SK-N-SH (cell line): ENCODE results near the gene AACS. TPM values are rescaled to one million over a fixed set of nuclear protein-coding genes. Genes with fewer than 3 reads are reported as not detected.

Experiments used
- CTCF ChIA-PET: fragments of 300-600, 350-600 bp; formaldehyde crosslinking; extraction: SDS; loops from one replicate; lab custom pipeline; 2021; lab: Yijun Ruan, JAX
- POLR2A ChIA-PET: fragments of 350-600 bp; sonication (Branson Sonifier 250); formaldehyde crosslinking; extraction: SDS; loops from one replicate; lab custom pipeline; 2020; ENCODE audit warnings: antibody characterized with exemption, inconsistent platforms; lab: Yijun Ruan, JAX
- DNase-seq: peaks from one replicate; pipeline ENCODE4 v3.0.0; 2012
- H2AFZ ChIP-seq: fragments of 200-600 bp; sonication (generic); 2 replicates; pipeline ENCODE4 v1.8.1; 2016; ENCODE audit warnings: antibody characterized with exemption, mild to moderate bottlenecking, low read depth
- H3F3A ChIP-seq: fragments of 200-600 bp; sonication (generic); replicated peaks from 2 replicates; pipeline ENCODE3; 2016; ENCODE audit warnings: antibody characterized with exemption, mild to moderate bottlenecking; ENCODE audit not compliant: insufficient read depth
- H3K27ac ChIP-seq, 2 experiments: fragments of 200-500 bp in 1 of 2; fragments of 200-600 bp in 1 of 2; sonication (Bioruptor generic) in 1 of 2; sonication (generic), shearing (Covaris generic) in 1 of 2; 2 replicates each; pipeline versions ENCODE4 v1.5.1 to v1.6.1; 2014 to 2016; ENCODE audit warnings: low read depth in 2 of 2, inconsistent platforms in 1 of 2, low read length in 1 of 2, mild to moderate bottlenecking in 1 of 2, mixed read lengths in 1 of 2
- H3K27me3 ChIP-seq: fragments of 200-600 bp; sonication (generic), shearing (Covaris generic); 2 replicates; pipeline ENCODE4 v1.6.1; 2016; ENCODE audit warnings: mixed run types; ENCODE audit not compliant: insufficient read depth
- H3K36me3 ChIP-seq, 2 experiments: fragments of 200-500 bp in 1 of 2; fragments of 200-600 bp in 1 of 2; sonication (Bioruptor generic) in 1 of 2; sonication (generic) in 1 of 2; replicated peaks in 1 of 2; 2 replicates each; pipeline versions ENCODE3 to v1.5.1; 2014 to 2016; ENCODE audit warnings: low read length in 1 of 2, mild to moderate bottlenecking in 1 of 2; ENCODE audit not compliant: insufficient read depth in 2 of 2, control insufficient read depth in 1 of 2
- H3K4me1 ChIP-seq, 2 experiments: fragments of 200-500 bp in 1 of 2; fragments of 200-600 bp in 1 of 2; sonication (Bioruptor generic) in 1 of 2; sonication (generic), shearing (Covaris generic) in 1 of 2; 2 replicates each; pipeline versions ENCODE4 v1.5.1 to v1.6.1; 2014 to 2016; ENCODE audit warnings: low read depth in 1 of 2, low read length in 1 of 2, mixed run types in 1 of 2; ENCODE audit not compliant: insufficient read depth in 2 of 2, control insufficient read depth in 1 of 2
- H3K4me2 ChIP-seq: fragments of 200-600 bp; sonication (generic), shearing (Covaris generic); 2 replicates; pipeline ENCODE4 v1.6.1; 2017; ENCODE audit warnings: mixed run types
- H3K4me3 ChIP-seq, 2 experiments: fragments of 200-500 bp in 1 of 2; fragments of 200-600 bp in 1 of 2; sonication (Bioruptor generic) in 1 of 2; sonication (generic), shearing (Covaris generic) in 1 of 2; 2 replicates each; pipeline versions ENCODE4 v1.5.1 to v1.8.1; 2014 to 2016; ENCODE audit warnings: low read depth in 2 of 2, inconsistent platforms in 1 of 2, low read length in 1 of 2, mild to moderate bottlenecking in 1 of 2, mixed read lengths in 1 of 2, moderate library complexity in 1 of 2
- H3K79me2 ChIP-seq: fragments of 200-600 bp; sonication (generic); 2 replicates; pipeline ENCODE4 v1.8.1; 2017; ENCODE audit warnings: mild to moderate bottlenecking; ENCODE audit not compliant: insufficient read depth
- H3K9ac ChIP-seq: fragments of 200-600 bp; sonication (generic); 2 replicates; pipeline ENCODE4 v1.6.1; 2017; ENCODE audit warnings: mixed run types
- H3K9me2 ChIP-seq: fragments of 200-600 bp; sonication (generic); 2 replicates; pipeline ENCODE4 v1.6.1; 2017; ENCODE audit warnings: mixed run types
- H3K9me3 ChIP-seq: fragments of 200-600 bp; sonication (generic); 2 replicates; pipeline ENCODE4 v1.6.1; 2017; ENCODE audit warnings: mixed run types, mild to moderate bottlenecking, moderate library complexity
- H4K20me1 ChIP-seq: fragments of 200-600 bp; sonication (generic); 2 replicates; pipeline ENCODE4 v1.6.1; 2017; ENCODE audit warnings: mild to moderate bottlenecking, mixed run types; ENCODE audit not compliant: insufficient read depth
- CHD2 ChIP-seq: fragments of 150-350 bp; IDR thresholded peaks from 2 replicates; pipeline ENCODE4 v1.6.1; 2018; ENCODE audit warnings: low read length; ENCODE audit not compliant: partially characterized antibody
- ELF1 ChIP-seq: IDR thresholded peaks from 2 replicates; pipeline ENCODE4 v1.4.0; 2012
- EP300 ChIP-seq, 2 experiments: IDR thresholded peaks; 2 replicates each; pipeline versions ENCODE4 v1.4.0 to v1.6.1; 2012; ENCODE audit warnings: borderline replicate concordance in 1 of 2, low read depth in 1 of 2, low read length in 1 of 2
- EZH2phosphoT487 ChIP-seq: fragments of 200-600 bp; sonication (generic); IDR thresholded peaks from 2 replicates; pipeline ENCODE4 v1.6.1; 2017; ENCODE audit warnings: low read depth, mixed run types, mild to moderate bottlenecking, antibody characterized with exemption, moderate library complexity, borderline replicate concordance
- FOSL2 ChIP-seq: IDR thresholded peaks from 2 replicates; pipeline ENCODE4 v1.4.0; 2012; ENCODE audit warnings: low read depth, mild to moderate bottlenecking, moderate library complexity, borderline replicate concordance
- FOXM1 ChIP-seq: IDR thresholded peaks from 2 replicates; pipeline ENCODE4 v1.4.0; 2012; ENCODE audit warnings: low read depth, mild to moderate bottlenecking
- IRF3 ChIP-seq: fragments of 150-350 bp; IDR thresholded peaks from 2 replicates; pipeline ENCODE4 v1.6.1; 2016; ENCODE audit warnings: mild to moderate bottlenecking, low read depth, low read length
- MEF2A ChIP-seq: IDR thresholded peaks from 2 replicates; pipeline ENCODE4 v1.4.0; 2012; ENCODE audit warnings: low read depth, borderline replicate concordance
- POLR2AphosphoS5 ChIP-seq: IDR thresholded peaks from 2 replicates; pipeline ENCODE4 v1.6.1; 2012; ENCODE audit warnings: low read depth, low read length
- RAD21 ChIP-seq: IDR thresholded peaks from 2 replicates; pipeline ENCODE4 v1.6.1; 2012; ENCODE audit warnings: mild to moderate bottlenecking, low read length
- RCOR1 ChIP-seq: fragments of 150-350 bp; IDR thresholded peaks from 2 replicates; pipeline ENCODE4 v1.6.1; 2017; ENCODE audit warnings: antibody characterized with exemption, low read length
- TAF1 ChIP-seq: IDR thresholded peaks from 2 replicates; pipeline ENCODE4 v1.6.1; 2012; ENCODE audit warnings: low read depth, mild to moderate bottlenecking, low read length, moderate library complexity, borderline replicate concordance
- TCF12 ChIP-seq: IDR thresholded peaks from 2 replicates; pipeline ENCODE4 v1.4.0; 2012
- USF2 ChIP-seq: fragments of 150-350 bp; IDR thresholded peaks from 2 replicates; pipeline ENCODE4 v1.6.1; 2017; ENCODE audit warnings: antibody characterized with exemption, low read length, low read depth, borderline replicate concordance
- YY1 ChIP-seq: IDR thresholded peaks from 2 replicates; pipeline ENCODE4 v1.4.0; 2012; ENCODE audit warnings: low read depth, mild to moderate bottlenecking
- ZBTB33 ChIP-seq: IDR thresholded peaks from 2 replicates; pipeline ENCODE4 v1.4.0; 2012; ENCODE audit warnings: low read depth, borderline replicate concordance
- WGBS: methylation state at CpG from one replicate; pipeline ENCODE4 v1.1.6; 2017; ENCODE audit warnings: low lambda C conversion rate; 5-methylcytosine and 5-hydroxymethylcytosine counted together
- polyA plus RNA-seq, 3 experiments: library from polyadenylated mRNA; depleted of rRNA; stranded (reverse); fragments of >200 nt; gene quantifications; 2 replicates each; pipeline ENCODE4 v1.2.3, GENCODE V29; 2012

The AACS gene
- polyA plus RNA-seq, 1 of the 3 experiments (the other 2 are of a cell fraction): 17.3 TPM

- Histone ChIP-seq H3K9me2 (no peaks in the 10 kb centered on the region), H3K9me3 (no peaks in the 10 kb centered on the region), H2AFZ (no peak overlapping the region), H3K4me3 (no peak overlapping the region), H3K79me2 (no peaks in the 10 kb centered on the region), H3K9ac (no peak overlapping the region), H3K27me3 (no peaks in the 10 kb centered on the region), H3K4me1 (peaks cover 0 to 16% of the 10 kb centered on the region in 2 experiments; a peak in 1 of 4 replicates), H3F3A (no peaks in the 10 kb centered on the region), H4K20me1 (no peaks in the 10 kb centered on the region), H3K36me3 (peaks cover 0 to 20% of the 10 kb centered on the region in 2 experiments)
- 98% methylated on average over 5 of the region's 14 CpGs for WGBS
- CTCF ChIA-PET: no interaction called here
- no peak for DNase-seq
- POLR2A ChIA-PET: no interaction called here
- no peak for TF ChIP-seq FOXM1
- TF ChIP-seq POLR2AphosphoS5: no peak
- no peak for TF ChIP-seq TAF1
- TF ChIP-seq FOSL2: no peak
- TF ChIP-seq EP300 (IDR thresholded peaks at IDR 0.05; ENCODE audit: borderline replicate concordance in 1 of 2, low read depth in 1 of 2, low read length in 1 of 2): no peak
- TF ChIP-seq RAD21: no peak
- TF ChIP-seq YY1: no peak
- no peak for TF ChIP-seq CHD2
- no peak for TF ChIP-seq IRF3
- TF ChIP-seq EZH2phosphoT487: no peak
- TF ChIP-seq MEF2A: no peak
- TF ChIP-seq ELF1: no peak
- TF ChIP-seq, all 33 proteins: peak for 0
- Histone ChIP-seq H3K27ac (no peak overlapping the region; a peak in 1 of 4 replicates), H3K4me2 (no peak overlapping the region)
These were observed 55.9 kb downstream of the AACS start for GRCh38 chr12:125121106-125121505.

GRCh38 chr12:125122668-125123067 is 57.4 kb downstream of the AACS start:
- ChIA-PET CTCF (interaction anchor here (1.5 kb wide), 1 partner anchor 60 kb away, joined by 4 read pairs; no protein-coding TSS in a partner anchor), POLR2A (no interaction called here)
- H3K79me2 ChIP-seq: no peaks in the 10 kb centered on the region
- no peaks in the 10 kb centered on the region for H3K9me2 ChIP-seq
- H3F3A ChIP-seq: no peaks in the 10 kb centered on the region
- H3K27me3 ChIP-seq: no peaks in the 10 kb centered on the region
- H4K20me1 ChIP-seq: no peaks in the 10 kb centered on the region
- DNase-seq: no peak
- no peak overlapping the region for H2AFZ ChIP-seq
- H3K9ac ChIP-seq: no peak overlapping the region
- H3K9me3 ChIP-seq: no peaks in the 10 kb centered on the region
- H3K4me2 ChIP-seq: no peak overlapping the region
- peaks cover 0 to 20% of the 10 kb centered on the region in 2 experiments for H3K36me3 ChIP-seq
- no peak overlapping the region for H3K27ac ChIP-seq
- WGBS: 92% methylated on average over 11 of the region's 14 CpGs
- TF ChIP-seq MEF2A (no peak), ZBTB33 (no peak), YY1 (no peak), RCOR1 (no peak), RAD21 (no peak), FOSL2 (no peak), USF2 (no peak), TCF12 (no peak)
- no peak overlapping the region for H3K4me3 ChIP-seq
- peaks cover 0 to 16% of the 10 kb centered on the region in 2 experiments; a peak in 1 of 4 replicates for H3K4me1 ChIP-seq
